Lower lobe of right lung (tissue), 2 donors: ENCODE measurements around the gene SETSIP. TPM values are rescaled to one million over a fixed set of nuclear protein-coding genes. Genes with fewer than 3 reads are reported as not detected.

Experiments
- ATAC-seq, 2 donors: fragments of 200-7000 bp; cut with Tn5 transposase; one replicate each; pipeline ENCODE4 v1.9.1; 2020 to 2022; ENCODE audit warnings: mild to moderate bottlenecking in 2 of 2, moderate library complexity in 2 of 2
- DNase-seq: peaks from one replicate; pipeline ENCODE4 v3.0.0-alpha.2; 2020
- H3K27ac ChIP-seq: fragments of 200-600 bp; one replicate; pipeline ENCODE4 v1.8.0; 2022
- H3K27me3 ChIP-seq: fragments of 200-600 bp; one replicate; pipeline ENCODE4 v1.8.0; 2022; ENCODE audit warnings: low read depth
- H3K36me3 ChIP-seq: fragments of 200-600 bp; one replicate; pipeline ENCODE4 v1.8.0; 2022; ENCODE audit warnings: mild to moderate bottlenecking
- H3K4me1 ChIP-seq: fragments of 200-600 bp; one replicate; pipeline ENCODE4 v1.8.0; 2022
- H3K4me3 ChIP-seq: fragments of 200-600 bp; one replicate; pipeline ENCODE4 v1.8.0; 2022; ENCODE audit warnings: mild to moderate bottlenecking
- H3K9me3 ChIP-seq: fragments of 200-600 bp; one replicate; pipeline ENCODE4 v1.8.0; 2022
- intact Hi-C: fragments of 100-400 bp; cut with DNase I; formaldehyde crosslinking; loops from one replicate; pipeline ENCODE4 v1.11.0; 2022
- total RNA-seq: library from RNA; stranded (reverse); fragmentation: NEBNext Ultra II Directional; extraction: Animal tissue kit (Norgen Biotek cat#: 25700); gene quantifications from one replicate; pipeline ENCODE4 v1.2.1, GENCODE V29; 2021
- TF ChIP-seq, protein P1 (sequence below): fragments of 200-600 bp; IDR thresholded peaks from one replicate; pipeline ENCODE4 v1.8.0; 2022; ENCODE audit warnings: antibody characterized with exemption, mild to moderate bottlenecking
- donor health status: DM: no; HTN: yes; CAD: no; lungs with severe emphysema.

Gene SETSIP
- total RNA-seq, 1 donor from 2014 or later: not detected

GRCh38 chr1:92105546-92106081 is 30.4 kb upstream of the SETSIP start:
- ATAC-seq: no peak

DNA sequence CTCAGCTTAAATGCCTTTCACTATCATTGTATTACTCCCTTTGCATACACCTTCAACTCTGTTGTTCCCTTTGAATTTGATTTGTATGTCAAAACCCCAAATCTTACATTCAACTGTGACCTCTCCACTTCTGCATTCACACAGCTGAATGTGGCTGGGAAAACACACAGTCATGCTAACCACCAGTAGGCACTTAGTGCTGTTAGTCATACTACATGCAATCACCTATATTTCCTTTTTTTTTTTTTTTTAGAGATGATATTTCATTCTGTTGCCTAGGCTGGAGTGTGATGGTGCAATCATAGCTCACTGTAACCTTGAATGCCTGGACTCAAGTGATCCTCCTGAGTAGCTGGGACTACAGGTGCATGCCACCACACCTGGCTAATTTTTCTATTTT is 21.1 kb upstream of the SETSIP start:
- DNase-seq: no peak
- no peaks in the 10 kb centered on the region for H3K9me3 ChIP-seq
- no peak overlapping the region for H3K27ac ChIP-seq
- H3K27me3 ChIP-seq: no peaks in the 10 kb centered on the region
- H3K4me3 ChIP-seq: no peak overlapping the region
- H3K36me3 ChIP-seq: no peaks in the 10 kb centered on the region
- H3K4me1 ChIP-seq: no peaks in the 10 kb centered on the region
- intact Hi-C loops: no loop called here
- TF ChIP-seq, protein P1, sequence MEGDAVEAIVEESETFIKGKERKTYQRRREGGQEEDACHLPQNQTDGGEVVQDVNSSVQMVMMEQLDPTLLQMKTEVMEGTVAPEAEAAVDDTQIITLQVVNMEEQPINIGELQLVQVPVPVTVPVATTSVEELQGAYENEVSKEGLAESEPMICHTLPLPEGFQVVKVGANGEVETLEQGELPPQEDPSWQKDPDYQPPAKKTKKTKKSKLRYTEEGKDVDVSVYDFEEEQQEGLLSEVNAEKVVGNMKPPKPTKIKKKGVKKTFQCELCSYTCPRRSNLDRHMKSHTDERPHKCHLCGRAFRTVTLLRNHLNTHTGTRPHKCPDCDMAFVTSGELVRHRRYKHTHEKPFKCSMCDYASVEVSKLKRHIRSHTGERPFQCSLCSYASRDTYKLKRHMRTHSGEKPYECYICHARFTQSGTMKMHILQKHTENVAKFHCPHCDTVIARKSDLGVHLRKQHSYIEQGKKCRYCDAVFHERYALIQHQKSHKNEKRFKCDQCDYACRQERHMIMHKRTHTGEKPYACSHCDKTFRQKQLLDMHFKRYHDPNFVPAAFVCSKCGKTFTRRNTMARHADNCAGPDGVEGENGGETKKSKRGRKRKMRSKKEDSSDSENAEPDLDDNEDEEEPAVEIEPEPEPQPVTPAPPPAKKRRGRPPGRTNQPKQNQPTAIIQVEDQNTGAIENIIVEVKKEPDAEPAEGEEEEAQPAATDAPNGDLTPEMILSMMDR: no peak
- ATAC-seq: peak; percentile 67 to 68

More at GRCh38 chr1:92105546-92106081, 30.4 kb upstream of the SETSIP start:
- DNase-seq: no peak
- Histone ChIP-seq H3K4me3 (no peak overlapping the region), H3K36me3 (peaks cover 8% of the 10 kb centered on the region), H3K9me3 (no peaks in the 10 kb centered on the region), H3K4me1 (no peaks in the 10 kb centered on the region), H3K27me3 (no peaks in the 10 kb centered on the region), H3K27ac (no peak overlapping the region)
- intact Hi-C loops: no loop called here
- TF ChIP-seq, protein P1: no peak

DNA sequence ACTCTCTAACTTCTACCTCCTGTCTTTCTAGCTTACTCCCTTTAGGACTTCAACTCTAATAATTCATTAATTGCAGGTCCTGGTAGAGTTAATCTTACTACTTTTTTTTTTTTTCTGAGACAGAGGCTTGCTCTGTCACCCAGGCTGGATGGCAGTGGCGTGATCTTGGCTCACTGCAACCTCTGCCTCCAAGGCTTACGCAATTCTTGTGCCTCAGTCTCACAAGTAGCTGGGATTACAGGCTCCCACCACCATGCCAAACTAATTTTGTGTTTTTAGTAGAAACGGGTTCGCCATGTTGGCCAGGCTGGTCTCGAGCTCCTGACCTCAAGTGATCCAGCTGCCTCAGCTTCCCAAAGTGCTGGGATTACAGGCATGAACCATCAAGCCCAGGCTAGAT is 20.7 kb upstream of the SETSIP start:
- Histone ChIP-seq H3K27me3 (no peaks in the 10 kb centered on the region), H3K36me3 (no peaks in the 10 kb centered on the region), H3K4me3 (no peak overlapping the region), H3K27ac (no peak overlapping the region), H3K9me3 (no peaks in the 10 kb centered on the region), H3K4me1 (no peaks in the 10 kb centered on the region)
- TF ChIP-seq, protein P1: no peak
- intact Hi-C loops: no loop called here
- no peak for ATAC-seq
- DNase-seq: no peak

DNA sequence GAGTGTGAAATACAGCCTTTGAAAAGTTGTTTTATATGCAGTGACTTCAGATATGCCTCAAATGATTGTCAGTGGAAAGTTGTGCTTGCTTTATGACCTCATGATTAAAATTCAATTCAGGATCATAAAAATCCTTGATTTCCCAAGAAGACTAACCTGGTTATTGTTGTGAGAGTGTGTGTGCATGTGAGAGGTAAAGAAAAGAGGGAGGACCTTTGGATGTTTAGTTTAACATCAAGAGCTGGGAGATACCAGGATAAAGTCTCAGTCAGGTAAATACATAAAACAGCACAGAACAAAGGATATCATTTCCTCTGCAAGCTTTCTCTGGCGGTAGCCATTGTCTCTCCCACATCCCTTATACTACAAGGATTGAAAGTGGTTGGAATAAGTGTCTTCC is 19.4 kb upstream of the SETSIP start:
- no peak overlapping the region for H3K4me3 ChIP-seq
- no peaks in the 10 kb centered on the region for H3K27me3 ChIP-seq
- intact Hi-C loops: no loop called here
- no peaks in the 10 kb centered on the region for H3K4me1 ChIP-seq
- ATAC-seq: no peak
- no peak overlapping the region for H3K27ac ChIP-seq
- no peak for DNase-seq
- H3K9me3 ChIP-seq: no peaks in the 10 kb centered on the region
- H3K36me3 ChIP-seq: no peaks in the 10 kb centered on the region
- TF ChIP-seq, protein P1: no peak

DNA sequence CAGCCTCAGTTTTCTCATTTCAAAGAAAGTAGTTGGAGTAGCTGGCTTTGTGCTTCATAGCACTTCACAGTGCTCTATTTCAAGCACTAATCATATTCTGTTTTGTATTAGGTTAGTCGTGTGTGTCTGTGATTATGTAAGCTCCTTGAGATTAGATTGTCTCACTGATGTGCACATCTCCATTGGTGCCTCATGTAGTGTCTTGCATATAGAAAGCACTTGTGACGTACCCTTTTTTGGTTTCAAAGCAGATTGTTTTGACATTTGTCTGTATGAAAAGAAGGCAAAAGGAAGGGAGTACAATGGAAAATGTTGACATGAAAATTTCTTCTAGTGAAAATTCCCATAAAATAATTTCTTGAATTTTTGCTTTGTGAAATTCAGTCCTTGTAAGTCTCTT is 18.9 kb upstream of the SETSIP start:
- TF ChIP-seq, protein P1: no peak
- no peak for ATAC-seq
- intact Hi-C loops: no loop called here

More for the DNA sequence above, 18.9 kb upstream of the SETSIP start:
- Histone ChIP-seq H3K27ac (no peak overlapping the region), H3K9me3 (no peaks in the 10 kb centered on the region), H3K27me3 (no peaks in the 10 kb centered on the region), H3K36me3 (no peaks in the 10 kb centered on the region), H3K4me3 (no peak overlapping the region), H3K4me1 (no peaks in the 10 kb centered on the region)
- DNase-seq: no peak
